ENCODE measurements around the gene ACTMAP. TPM values are rescaled to one million over a fixed set of nuclear protein-coding genes. Genes with fewer than 3 reads are reported as not detected.
A peak's percentile ranks its signal among the peaks of the same experiment; 100 is the strongest.

Gene ACTMAP
- total RNA-seq, 1 experiment from 2014 or later: 39.3 TPM

GRCh38 chr19:40723661-40724254 lies 26.5 kb downstream of the ACTMAP start:
- TF ChIP-seq EZH2 (IDR thresholded peaks at IDR 0.05; ENCODE audit: low read depth): no peak
- TF ChIP-seq, protein P1, sequence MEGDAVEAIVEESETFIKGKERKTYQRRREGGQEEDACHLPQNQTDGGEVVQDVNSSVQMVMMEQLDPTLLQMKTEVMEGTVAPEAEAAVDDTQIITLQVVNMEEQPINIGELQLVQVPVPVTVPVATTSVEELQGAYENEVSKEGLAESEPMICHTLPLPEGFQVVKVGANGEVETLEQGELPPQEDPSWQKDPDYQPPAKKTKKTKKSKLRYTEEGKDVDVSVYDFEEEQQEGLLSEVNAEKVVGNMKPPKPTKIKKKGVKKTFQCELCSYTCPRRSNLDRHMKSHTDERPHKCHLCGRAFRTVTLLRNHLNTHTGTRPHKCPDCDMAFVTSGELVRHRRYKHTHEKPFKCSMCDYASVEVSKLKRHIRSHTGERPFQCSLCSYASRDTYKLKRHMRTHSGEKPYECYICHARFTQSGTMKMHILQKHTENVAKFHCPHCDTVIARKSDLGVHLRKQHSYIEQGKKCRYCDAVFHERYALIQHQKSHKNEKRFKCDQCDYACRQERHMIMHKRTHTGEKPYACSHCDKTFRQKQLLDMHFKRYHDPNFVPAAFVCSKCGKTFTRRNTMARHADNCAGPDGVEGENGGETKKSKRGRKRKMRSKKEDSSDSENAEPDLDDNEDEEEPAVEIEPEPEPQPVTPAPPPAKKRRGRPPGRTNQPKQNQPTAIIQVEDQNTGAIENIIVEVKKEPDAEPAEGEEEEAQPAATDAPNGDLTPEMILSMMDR (conservative IDR thresholded peaks at IDR 0.05): no peak
- H3K4me3 ChIP-seq: no peak overlapping the region
- peaks cover 29% of the 10 kb centered on the region for H4K20me1 ChIP-seq (ENCODE audit: insufficient read depth)
- H3K4me2 ChIP-seq: no peak overlapping the region
- no peak overlapping the region for H2AFZ ChIP-seq
- no TSS peak for BruUV-seq (replicated peaks)
- ChIA-PET CTCF (no interaction called here), POLR2A (ENCODE audit: unreplicated experiment) (interaction anchor here (0.6 kb wide), 1 partner anchor 103 kb away, joined by 5 read pairs; no protein-coding TSS in a partner anchor)
- H3K4me1 ChIP-seq (replicated peaks; ENCODE audit: insufficient read depth): peaks cover 27% of the 10 kb centered on the region
- no peak overlapping the region for H3K27ac ChIP-seq
- no peaks in the 10 kb centered on the region for H3K9me3 ChIP-seq (ENCODE audit: insufficient read depth, low read depth)
- H3K36me3 ChIP-seq (ENCODE audit: low read depth): peaks cover 32% of the 10 kb centered on the region; the same call in 1 of the 2 replicates
- no peak for DNase-seq
- intact Hi-C loops (cut with micrococcal nuclease; ENCODE audit: unreplicated experiment): no loop called here
- 0 out of 2 replicates have a peak, but pooled peaks cover 10% of the 10 kb centered on the region for H3F3A ChIP-seq (ENCODE audit: insufficient read depth, low read depth)
- no peaks in the 10 kb centered on the region for H3K9me2 ChIP-seq (ENCODE audit: insufficient read depth)
- no peaks in the 10 kb centered on the region for H3K27me3 ChIP-seq (ENCODE audit: insufficient read depth, low read depth)
- H3K79me2 ChIP-seq (ENCODE audit: low read depth): peaks cover 60% of the 10 kb centered on the region

- no peak overlapping the region for H3K27ac ChIP-seq
- BruUV-seq (replicated peaks): no TSS peak
- TF ChIP-seq EZH2 (IDR thresholded peaks at IDR 0.05; ENCODE audit: low read depth): no peak
- TF ChIP-seq, protein P1 (conservative IDR thresholded peaks at IDR 0.05): no peak
- ChIA-PET POLR2A (ENCODE audit: unreplicated experiment) (no interaction called here), CTCF (interaction anchor here (0.5 to 0.7 kb wide), 2 partner anchors 59 to 1120 kb away, joined by 3 to 13 read pairs; no protein-coding TSS in a partner anchor)
- H3K27me3 ChIP-seq (ENCODE audit: insufficient read depth, low read depth): no peaks in the 10 kb centered on the region
- H2AFZ ChIP-seq: no peak overlapping the region
- peaks cover 27% of the 10 kb centered on the region for H3K4me1 ChIP-seq (replicated peaks; ENCODE audit: insufficient read depth)
- peaks cover 76% of the 10 kb centered on the region for H3K79me2 ChIP-seq (ENCODE audit: low read depth)
- H3K4me3 ChIP-seq: no peak overlapping the region
- no peaks in the 10 kb centered on the region for H3K9me3 ChIP-seq (ENCODE audit: insufficient read depth, low read depth)
- intact Hi-C loops (cut with micrococcal nuclease; ENCODE audit: unreplicated experiment): no loop called here
- H3K4me2 ChIP-seq: 0 out of 2 replicates have a peak overlapping the region, but pooled peaks have one; percentile 0
- H4K20me1 ChIP-seq (ENCODE audit: insufficient read depth): peaks cover 29% of the 10 kb centered on the region
- no peaks in the 10 kb centered on the region for H3K9me2 ChIP-seq (ENCODE audit: insufficient read depth)
- DNase-seq: no peak
- peaks cover 21% of the 10 kb centered on the region; the same call in 1 of the 2 replicates for H3F3A ChIP-seq (ENCODE audit: insufficient read depth, low read depth)
- H3K36me3 ChIP-seq (ENCODE audit: low read depth): peaks cover 28% of the 10 kb centered on the region; the same call in 1 of the 2 replicates
Measured at GRCh38 chr19:40721936-40722661, 28.2 kb downstream of the ACTMAP start.

GRCh38 chr19:40721140-40721486 lies 29.2 kb downstream of the ACTMAP start:
- Histone ChIP-seq H4K20me1 (ENCODE audit: insufficient read depth) (peaks cover 29% of the 10 kb centered on the region), H3K27ac (no peak overlapping the region), H3K9me3 (ENCODE audit: insufficient read depth, low read depth) (no peaks in the 10 kb centered on the region), H3K36me3 (ENCODE audit: low read depth) (peaks cover 22% of the 10 kb centered on the region; the same call in 1 of the 2 replicates), H3F3A (ENCODE audit: insufficient read depth, low read depth) (peaks cover 26% of the 10 kb centered on the region), H3K4me1 (replicated peaks; ENCODE audit: insufficient read depth) (peaks cover 27% of the 10 kb centered on the region), H3K4me3 (no peak overlapping the region), H3K9me2 (ENCODE audit: insufficient read depth) (no peaks in the 10 kb centered on the region), H3K4me2 (peak overlapping the region; percentile 98), H3K79me2 (ENCODE audit: low read depth) (peaks cover 76% of the 10 kb centered on the region), H3K27me3 (ENCODE audit: insufficient read depth, low read depth) (no peaks in the 10 kb centered on the region), H2AFZ (no peak overlapping the region)
- no TSS peak for BruUV-seq (replicated peaks)
- POLR2A ChIA-PET (ENCODE audit: unreplicated experiment): no interaction called here
- intact Hi-C loops (cut with micrococcal nuclease; ENCODE audit: unreplicated experiment): no loop called here
- no peak for DNase-seq
- TF ChIP-seq, protein P1 (conservative IDR thresholded peaks at IDR 0.05): no peak
- TF ChIP-seq EZH2 (IDR thresholded peaks at IDR 0.05; ENCODE audit: low read depth): no peak
- CTCF ChIA-PET: interaction anchor here (0.7 kb wide), 1 partner anchor 58 kb away, joined by 3 read pairs; no protein-coding TSS in a partner anchor
